Measurements from ENCODE around the gene SP9. TPM values are rescaled to one million over a fixed set of nuclear protein-coding genes. Genes with fewer than 3 reads are reported as not detected.

SP9 gene
- total RNA-seq, 4 donors from 2014 or later: not detected

GRCh38 chr2:174338671-174339560, 4.2 kb downstream of the SP9 start:
- ATAC-seq (ENCODE audit: low FRiP score) (no peak), DNase-seq (ENCODE audit: low spot score) (no peak)
- TF ChIP-seq CTCF (IDR thresholded peaks at IDR 0.05): no peak

GRCh38 chr2:174339561-174340399, 5.0 kb downstream of the SP9 start:
- no peak for ATAC-seq (ENCODE audit: low FRiP score)
- TF ChIP-seq CTCF (IDR thresholded peaks at IDR 0.05): no peak
- no peak for DNase-seq (ENCODE audit: low spot score)

DNA sequence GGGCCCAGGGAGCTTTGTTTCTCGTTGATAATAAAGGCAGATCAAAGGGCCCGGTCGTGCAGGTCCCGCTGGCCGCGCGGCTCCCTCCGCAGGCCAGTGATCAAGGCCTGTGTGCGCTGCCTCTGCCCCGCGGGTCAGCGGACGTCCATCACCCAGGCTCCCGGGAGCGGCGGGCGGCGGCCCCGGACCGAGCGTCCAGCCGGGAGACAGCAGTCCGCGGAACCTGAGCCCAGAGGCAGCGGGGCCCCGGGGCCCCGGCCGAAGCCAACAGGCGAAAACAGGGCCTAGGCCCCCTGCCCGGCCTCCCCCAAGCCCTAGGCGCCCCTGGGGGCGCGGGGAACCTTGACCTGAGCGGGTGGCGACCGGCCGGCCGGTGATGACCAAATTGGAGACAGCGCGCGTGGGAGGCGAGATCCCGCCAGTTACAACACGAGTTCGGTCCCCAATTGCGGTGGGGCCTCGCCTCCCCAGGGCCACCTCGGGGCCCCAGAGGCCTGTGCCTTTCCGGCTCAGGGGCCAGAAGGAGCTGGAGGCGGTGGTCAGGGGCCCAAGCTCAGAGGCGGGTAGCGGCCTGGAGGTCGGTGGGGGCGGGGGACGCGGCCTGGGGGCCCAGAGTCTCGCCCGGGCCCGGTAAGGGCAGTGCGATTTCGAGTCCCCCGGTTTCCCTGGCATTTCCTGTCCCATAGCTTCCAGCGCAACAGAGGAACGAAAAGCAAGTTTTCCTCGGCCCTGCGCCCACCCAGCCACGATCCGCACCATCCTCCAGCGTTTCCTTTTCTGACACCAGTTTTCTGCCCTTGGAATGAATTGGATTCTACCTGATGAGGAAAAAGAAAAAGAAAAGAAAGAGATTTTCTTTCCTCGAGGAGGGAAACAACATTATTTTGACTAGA, 5.9 kb downstream of the SP9 start:
- ATAC-seq (ENCODE audit: low FRiP score): no peak
- no peak for DNase-seq (ENCODE audit: low spot score)

DNA sequence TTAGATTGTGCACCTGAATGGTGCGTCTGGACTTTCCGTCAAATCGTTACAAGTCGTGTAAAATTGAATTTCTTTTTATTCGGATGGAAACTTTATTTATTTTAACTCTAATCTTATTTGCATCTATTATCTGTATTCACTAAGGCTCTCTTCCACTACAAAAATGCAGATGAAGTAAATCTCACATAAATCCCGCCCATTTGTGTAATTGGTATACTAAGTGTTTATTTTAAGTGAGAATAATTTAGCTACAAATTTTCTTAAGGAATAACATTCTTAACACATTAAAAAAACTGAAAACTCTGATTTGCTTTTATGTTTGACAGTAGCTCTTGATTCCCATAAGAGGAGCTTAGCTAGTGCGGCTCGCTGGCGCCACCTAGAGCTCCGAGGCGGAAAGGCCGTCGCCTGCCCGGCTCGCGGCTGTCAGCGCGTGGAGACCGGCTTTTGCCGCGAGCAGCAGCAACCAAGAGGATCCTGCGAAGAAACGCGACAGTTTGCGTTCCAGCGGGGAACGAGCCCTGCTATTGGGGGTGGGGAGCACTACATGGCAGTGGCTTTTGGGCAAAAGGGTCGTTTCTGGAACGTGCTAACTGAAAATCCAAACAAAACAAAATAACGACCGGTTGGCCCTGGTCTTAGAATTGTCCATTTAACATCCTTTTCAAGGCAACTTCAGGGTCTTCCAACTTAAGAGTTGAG, 6.7 kb downstream of the SP9 start:
- peak; percentile 58 for DNase-seq (ENCODE audit: low spot score)
- TF ChIP-seq CTCF (IDR thresholded peaks at IDR 0.05): peak in 1 of 3 donors; percentile 71
- peak; percentile 70 for ATAC-seq (ENCODE audit: low FRiP score)

More for the DNA sequence above, 5.9 kb downstream of the SP9 start:
- TF ChIP-seq CTCF (IDR thresholded peaks at IDR 0.05): no peak

- ATAC-seq (ENCODE audit: low FRiP score) (no peak), DNase-seq (ENCODE audit: low spot score) (no peak)
- TF ChIP-seq CTCF (IDR thresholded peaks at IDR 0.05): no peak
These were observed 7.4 kb downstream of the SP9 start for GRCh38 chr2:174341995-174342685.

All from omental fat pad (tissue), 4 donors.